Measurements from ENCODE around the gene CACUL1.

DNA sequence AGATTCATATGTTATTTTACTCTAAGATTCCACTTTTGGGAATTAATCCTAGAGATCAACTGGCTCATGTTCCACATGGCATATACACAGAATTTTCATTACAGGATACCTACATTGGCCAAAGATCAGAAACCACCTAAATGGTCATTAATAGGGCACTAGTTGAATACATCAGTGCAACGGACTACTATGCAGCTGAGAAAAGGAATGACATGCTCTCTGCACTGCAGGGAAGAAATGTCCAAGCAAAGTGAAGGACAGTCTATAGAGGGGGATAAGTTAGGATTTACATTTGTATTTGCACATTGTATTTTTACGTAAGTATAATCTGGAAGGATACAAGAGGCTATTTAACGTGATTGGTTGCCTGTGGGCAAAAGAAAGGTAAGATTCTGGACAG, 91.6 kb downstream of the CACUL1 start:
- TF ChIP-seq, protein P1, sequence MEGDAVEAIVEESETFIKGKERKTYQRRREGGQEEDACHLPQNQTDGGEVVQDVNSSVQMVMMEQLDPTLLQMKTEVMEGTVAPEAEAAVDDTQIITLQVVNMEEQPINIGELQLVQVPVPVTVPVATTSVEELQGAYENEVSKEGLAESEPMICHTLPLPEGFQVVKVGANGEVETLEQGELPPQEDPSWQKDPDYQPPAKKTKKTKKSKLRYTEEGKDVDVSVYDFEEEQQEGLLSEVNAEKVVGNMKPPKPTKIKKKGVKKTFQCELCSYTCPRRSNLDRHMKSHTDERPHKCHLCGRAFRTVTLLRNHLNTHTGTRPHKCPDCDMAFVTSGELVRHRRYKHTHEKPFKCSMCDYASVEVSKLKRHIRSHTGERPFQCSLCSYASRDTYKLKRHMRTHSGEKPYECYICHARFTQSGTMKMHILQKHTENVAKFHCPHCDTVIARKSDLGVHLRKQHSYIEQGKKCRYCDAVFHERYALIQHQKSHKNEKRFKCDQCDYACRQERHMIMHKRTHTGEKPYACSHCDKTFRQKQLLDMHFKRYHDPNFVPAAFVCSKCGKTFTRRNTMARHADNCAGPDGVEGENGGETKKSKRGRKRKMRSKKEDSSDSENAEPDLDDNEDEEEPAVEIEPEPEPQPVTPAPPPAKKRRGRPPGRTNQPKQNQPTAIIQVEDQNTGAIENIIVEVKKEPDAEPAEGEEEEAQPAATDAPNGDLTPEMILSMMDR (conservative IDR thresholded peaks at IDR 0.05; ENCODE audit: low read depth, low read length) = no peak
- no peak for TF ChIP-seq EZH2 (IDR thresholded peaks at IDR 0.05; ENCODE audit: borderline replicate concordance, low read depth, low read length, poor library complexity, severe bottlenecking)

Data from A673 (cell line).